Activated CD8-positive, alpha-beta memory T cell treated with anti-CD3 and anti-CD28 coated beads, Interleukin-2, amount 50 U/mL, for 1 hour (primary cell): ENCODE results near the gene MDM1.

Source experiments
- DNase-seq: peaks from one replicate; pipeline ENCODE4 v3.0.0-alpha.2; 2020; ENCODE audit errors: extremely low read depth

Gene MDM1

DNA sequence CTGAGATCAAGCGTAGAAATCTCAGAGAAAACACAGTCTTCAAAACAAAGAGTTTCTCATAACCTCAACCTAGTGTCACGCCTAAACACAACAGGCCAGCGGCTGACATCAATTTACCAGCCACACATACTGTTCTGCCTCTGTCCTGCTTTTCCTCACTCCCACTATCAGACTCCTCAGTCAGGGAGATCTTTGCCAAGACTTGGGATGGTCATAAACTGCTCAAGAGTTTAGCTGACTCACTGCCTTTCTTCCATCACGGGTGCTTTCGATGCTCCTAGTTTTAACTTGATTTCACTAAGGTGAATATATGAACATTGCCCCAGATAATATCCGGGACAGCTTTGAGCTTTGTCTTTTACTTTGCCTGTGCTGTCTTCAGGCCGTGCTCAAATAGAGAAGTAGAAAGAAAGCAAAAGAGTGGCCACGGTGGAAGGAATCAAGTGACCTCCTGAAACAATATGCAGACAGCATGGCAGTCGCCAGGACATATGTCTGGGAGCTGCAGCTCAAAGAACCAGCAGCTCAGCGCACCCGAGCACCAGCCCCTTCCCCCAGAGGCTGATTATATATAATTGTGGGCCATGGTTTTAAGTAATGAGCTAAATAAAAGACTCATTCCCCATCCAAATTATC is 12.1 kb downstream of the MDM1 start:
- no peak for DNase-seq

DNA sequence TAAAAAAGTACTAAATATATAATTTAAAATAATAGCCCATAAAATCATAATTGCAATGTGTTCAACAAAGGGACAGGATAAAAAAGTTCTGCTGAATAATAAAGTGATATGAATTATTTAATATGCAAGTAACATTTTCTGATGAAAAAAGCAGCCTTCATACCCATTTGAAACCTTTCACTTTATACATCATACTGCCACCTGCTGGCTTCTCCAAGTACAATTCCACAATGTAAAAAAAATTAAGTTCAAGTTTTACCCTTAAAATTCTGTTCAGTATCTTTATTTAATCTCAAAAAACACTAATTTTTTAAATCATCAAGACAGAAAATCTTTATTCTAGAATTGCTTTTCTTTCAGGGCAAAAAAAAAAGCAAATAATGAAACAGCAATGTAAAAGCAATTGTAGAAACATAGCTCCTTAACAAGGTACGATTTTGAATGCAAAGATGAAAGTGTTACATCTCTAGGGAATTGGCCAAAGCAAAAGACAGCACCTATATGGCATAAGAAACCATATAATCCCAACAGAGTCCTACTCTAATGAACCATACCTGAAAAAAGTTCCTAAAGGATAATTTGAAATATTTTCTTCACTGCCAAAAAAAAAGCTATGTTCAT is 15.0 kb downstream of the MDM1 start:
- peak; percentile 11 for DNase-seq

DNA sequence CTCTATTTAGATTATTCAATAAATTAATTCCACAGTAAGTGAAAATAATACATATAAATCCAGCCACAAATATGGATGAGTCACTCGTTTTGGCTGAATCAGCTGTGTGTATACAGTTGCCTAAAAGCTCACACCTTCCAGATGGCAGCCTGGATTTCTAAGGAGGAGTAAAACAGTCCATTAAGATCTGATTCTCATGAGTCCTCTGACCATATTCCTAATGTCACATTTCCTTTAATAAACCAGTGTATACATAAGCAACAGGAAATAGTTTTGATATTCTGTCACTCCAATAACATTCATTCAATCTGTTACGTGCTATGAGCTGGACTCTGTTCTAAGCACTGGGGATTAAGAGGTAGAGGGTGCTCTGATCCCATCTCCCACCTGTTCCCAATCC is 21.8 kb downstream of the MDM1 start:
- DNase-seq: no peak

DNA sequence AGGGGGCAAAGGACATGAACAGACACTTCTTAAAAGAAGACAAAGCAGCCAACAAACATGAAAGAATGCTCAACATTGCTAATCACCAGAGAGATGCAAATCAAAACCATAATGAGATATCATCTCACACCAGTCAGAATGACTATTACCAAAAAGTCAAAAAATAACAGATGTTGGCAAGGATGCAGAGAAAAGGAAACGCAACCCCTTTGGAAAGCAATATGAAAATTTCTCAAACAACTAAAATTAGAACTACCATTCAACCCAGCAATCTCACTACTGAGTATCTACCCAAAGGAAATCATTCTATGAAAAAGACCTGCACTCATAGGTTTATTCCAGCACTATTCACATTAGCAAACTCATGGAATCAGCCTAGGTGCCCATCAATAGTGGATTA is 25.6 kb downstream of the MDM1 start:
- DNase-seq: no peak

DNA sequence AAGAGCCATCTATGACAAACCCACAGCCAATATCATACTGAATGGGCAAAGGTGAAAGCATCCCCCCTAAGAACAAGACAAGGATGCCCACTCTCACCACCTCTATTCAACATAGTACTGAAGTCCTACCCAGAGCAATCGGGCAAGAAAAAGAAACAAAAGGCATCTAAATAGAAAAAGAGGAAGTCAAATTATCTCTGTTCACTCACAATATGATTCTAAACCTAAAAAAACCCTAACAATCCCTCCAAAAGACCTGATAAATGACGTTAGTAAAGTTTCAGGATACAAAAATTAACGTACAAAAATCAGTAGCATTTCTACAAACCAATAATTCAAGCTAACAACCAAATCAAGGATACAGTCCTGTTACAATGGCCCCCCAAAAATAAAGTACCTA is 26.9 kb downstream of the MDM1 start:
- DNase-seq: no peak

DNA sequence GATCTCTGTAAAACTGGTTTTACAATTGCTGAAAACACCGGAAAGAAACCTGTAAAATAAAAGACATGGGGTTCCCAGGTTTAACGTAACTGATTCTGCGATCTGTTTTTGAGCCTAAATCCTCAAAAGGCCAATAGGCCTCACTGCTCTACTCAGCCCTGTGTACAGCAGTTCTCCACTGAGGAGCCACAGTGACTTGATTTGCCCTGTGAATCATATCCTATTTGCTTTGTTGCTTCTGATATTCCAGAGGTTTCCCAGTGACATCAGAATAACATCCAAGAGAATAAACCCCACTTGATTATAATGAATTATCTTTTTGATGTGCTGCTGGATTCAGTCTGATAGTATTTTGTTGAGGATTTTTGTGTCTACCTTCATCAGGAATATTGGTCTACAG is 27.5 kb downstream of the MDM1 start:
- DNase-seq: no peak

DNA sequence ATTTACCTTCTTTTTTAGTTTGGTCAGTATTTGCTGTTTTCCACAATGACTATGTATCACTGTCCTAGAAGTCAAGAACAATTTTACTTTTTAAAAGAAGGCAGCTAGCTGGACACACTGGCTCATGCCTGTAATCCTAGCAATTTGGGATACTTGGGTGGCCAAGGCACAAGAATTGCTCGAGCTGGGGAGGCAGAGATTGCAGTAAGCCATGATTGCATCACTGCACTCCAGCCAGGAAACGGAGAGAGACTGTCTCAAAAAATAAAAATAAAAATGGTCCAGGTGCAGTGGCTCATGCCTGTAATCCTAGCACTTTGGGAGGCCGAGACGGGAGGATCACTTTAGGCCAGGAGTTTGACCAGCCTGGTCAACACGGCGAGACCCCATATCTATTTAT is 28.3 kb downstream of the MDM1 start:
- DNase-seq: no peak

DNA sequence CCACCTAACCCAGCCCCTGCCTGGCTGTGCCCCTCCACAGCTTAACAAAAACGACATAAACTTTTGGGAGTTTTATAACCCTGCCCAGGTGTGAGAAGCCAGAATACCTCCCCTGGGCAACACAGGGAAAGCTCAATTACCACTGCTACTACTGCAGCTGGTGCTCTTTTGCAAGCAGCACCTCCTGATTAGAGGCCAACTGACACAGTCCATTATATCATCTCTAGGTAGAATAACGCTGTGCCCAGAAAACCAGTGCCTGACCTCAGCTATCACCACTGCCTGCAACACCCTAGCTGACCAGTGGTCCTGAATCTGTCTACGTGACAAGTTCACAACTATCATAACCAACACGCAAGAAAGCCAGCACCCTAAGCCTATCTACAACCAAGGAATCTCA is 34.2 kb downstream of the MDM1 start:
- DNase-seq: no peak

DNA sequence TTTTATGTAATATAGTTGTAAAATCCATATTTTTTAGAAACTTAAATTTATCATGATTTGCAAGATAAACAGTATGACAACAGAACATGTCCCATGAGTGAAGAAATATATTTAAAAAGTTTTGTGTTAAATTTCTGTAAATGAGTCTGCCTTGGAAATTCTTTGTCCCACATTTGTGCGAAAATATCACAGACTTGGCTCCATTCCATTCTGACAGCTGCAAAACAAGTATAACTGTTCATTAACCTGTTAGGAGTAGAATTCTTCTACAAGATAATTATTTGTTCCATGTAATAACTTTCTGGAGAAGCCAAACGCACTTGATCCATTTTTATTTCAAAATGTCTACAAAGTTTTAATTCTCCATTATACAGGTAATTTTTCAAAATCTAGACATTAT is 37.9 kb downstream of the MDM1 start:
- no peak for DNase-seq

DNA sequence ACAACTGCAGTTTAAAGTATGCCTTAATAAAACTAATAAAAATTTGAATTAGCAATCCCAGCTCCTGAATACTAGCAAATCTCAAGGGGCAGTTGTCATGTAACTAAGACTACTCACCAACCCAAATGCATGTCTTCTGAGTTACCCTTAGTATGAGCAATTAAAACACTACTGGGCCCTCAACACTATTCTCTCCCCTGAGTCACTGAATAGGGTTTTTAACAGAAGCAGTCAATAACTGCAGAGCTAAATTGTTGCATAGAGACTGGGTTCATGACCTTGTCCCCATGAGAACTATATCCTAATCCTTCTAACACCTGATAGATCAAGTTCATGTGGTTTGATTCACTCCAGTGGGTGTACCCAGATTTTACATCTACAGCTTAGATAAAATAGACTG is 38.8 kb downstream of the MDM1 start:
- no peak for DNase-seq

DNA sequence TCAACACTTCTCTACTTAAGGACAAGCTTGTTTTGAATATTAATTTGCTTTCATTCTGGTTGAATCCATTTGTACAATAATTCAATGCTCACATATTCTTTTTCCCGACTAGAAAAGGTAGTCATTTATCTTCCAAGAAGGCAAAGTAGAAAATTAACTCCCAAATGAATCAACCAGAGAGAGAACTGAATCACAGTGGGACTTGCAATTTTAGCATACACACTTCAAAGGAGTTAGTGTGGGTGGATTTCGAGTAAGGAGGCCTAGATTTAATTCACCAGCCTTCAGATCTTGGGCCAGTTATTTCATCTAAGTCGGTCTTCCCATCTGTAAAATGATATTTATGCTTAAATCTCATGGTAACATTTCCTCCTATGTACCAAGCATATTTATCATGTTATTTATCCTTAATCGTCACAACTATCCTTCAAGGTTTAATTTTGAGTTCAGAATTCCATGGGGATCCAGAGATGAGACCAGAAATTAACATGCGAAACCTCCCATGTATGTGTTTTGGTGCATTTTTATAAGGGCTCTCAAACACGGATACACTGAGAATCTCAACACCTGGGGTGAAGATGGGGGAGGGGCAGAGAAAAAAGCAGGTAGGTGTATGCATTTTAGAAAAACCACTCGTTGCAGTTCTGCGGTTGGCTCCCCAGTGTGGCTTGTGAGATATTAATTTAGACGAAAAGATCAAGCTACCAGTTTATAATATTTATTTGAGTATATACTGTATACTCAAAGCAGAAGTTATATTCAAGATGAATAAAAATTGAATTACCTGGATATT is 39.8 kb downstream of the MDM1 start:
- no peak for DNase-seq

DNA sequence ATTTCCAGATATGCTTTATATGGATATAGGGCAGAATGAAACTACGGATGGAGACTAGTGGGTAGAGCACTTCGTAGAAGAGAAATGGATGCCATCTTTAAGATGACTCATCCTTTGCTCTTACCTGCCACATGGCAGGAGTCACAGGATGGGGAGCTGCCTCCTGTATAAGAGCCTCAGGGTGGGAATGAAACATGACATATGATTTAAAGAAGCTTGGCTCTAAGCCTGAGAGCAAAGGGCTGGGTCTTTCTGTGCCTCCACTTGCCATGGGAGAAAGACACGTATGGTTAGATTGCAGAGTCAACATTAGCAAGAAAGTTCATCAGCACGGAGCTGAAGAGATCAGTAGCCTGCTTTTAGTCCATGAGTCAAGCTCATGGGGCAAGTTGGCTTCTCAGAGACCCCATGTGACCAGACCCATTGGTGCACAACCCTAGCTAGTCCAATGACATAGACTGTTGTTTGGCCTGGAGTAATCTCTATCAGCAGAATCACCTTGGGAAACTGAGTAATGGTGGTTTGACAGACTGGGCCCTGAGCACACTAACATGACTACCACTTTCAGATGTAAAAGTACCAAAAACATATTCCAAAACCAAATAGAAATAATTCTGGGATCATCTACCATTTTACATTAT is 40.6 kb downstream of the MDM1 start:
- no peak for DNase-seq

DNA sequence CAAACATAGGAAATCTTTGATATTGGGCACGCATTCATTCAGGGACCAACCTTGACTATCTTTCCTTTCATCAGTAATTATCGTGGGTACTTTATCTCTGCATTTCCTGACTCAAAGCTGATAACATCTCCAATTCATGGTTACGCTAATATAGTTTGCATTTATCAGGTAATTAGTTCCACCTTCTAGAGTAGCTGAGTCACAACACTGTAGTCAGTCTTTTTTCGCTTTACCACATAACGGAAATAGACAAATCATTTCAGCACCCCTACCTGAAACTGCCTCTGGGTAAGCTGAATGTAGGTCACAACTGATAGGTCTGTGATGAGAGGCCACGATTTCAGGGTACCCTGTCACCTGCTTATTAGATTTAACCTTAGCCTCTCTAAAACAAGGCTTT is 42.0 kb downstream of the MDM1 start:
- DNase-seq: peak; percentile 3

DNA sequence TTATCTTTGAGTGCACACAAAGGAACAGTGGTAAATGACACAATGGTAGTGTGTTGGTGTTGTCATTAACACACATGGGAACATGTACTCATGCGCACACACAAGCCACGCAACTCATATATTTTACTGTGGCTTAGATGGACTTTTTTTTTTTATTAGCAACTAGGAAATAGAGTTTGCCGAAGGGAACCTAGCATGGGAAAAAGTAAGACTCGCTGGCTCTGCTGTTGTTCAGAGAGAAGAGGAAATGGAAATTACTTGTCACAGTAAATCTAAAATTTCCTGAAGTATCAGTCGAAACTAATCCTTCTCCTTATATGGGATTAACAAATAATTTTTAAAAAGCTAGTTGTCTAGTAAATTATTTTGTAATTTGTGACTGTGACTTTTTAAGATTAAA is 45.1 kb downstream of the MDM1 start:
- no peak for DNase-seq

DNA sequence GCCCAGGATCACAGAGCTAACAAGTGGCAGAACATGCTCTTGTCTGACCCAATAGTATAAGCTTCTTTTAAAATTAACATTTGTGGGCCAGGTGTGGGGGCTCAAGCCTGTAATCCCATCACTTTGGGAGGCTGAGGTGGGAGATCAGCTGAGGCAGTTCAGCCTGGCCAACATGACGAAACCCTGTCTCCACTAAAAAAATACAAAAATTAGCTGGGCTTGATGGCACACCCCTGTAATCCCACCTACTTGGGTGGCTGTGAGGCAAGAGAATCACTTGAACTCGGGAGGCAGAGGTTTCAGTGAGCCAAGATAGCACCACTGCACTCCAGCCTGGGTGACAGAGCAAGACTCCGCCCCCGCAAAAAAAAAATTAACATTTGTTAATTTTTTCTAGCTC is 45.8 kb downstream of the MDM1 start:
- no peak for DNase-seq

DNA sequence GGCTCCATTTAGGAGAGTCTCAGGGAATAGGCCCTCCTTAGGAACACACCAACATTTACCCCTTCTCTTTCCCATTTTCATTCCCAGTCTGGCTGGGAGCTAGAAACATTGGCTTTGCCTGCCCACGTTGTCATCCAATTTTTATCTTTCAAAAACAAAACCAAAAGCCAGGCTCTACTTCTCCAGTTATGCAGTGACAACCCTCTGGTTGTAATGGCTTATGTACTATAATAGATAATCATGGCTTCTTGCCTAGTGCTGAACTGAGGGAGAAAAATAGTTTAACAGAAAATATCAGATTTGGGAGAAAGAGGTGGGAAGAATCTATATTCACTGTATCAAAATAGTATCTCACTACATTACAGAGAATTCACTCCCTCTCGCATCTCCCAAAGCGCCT is 46.6 kb downstream of the MDM1 start:
- no peak for DNase-seq

DNA sequence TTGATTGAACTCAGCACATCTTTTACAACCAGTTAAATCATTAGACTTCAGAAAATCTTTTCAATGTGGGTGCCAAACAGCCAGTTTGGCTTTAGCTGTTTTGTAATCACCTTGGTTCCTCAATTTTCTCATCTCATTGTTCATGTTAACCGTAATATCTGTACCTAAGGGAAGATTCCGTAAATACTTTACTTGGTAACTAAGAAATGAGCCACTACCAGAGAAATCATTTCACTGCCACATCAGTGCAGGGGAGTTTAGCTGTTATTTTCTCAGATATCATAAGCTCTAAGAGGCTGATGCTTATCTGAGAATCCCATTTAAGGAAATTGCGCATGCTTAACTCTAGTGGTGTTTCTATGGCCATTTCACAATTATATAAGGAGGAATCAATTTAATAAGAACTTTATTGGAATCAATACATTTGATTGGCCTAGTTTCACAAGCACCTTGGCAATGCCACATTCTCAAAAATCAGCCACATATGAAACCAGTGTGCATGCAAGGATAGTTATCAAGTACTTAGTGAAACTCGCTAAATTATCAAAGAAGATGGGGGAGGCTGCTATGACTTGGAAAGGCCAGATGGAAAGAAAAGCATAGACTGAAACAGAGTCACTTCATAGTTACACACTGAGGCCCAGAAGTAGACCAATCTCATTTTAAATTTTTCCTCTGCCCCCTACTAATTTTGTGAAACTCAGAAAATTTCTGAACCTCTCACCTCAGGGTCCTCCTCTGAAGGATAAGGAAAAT is 50.7 kb downstream of the MDM1 start:
- no peak for DNase-seq

DNA sequence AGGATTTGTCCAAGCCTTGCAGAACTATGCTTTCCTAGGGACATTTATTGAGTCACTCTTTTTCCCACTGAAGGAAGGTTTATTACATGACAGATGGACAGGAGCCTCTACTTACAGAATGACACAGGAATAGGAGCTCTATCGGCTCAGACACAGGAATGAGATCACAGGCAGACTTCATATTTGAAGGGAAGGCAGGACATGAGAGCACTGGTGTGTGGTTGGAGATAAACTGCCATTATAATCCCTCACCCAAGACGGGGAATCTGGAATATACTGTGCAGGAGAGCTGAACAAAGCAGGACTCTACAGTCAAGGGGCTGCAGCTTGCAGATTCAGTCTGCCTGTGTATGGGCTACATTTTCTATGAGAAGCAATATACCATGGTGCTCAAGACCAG is 51.9 kb downstream of the MDM1 start:
- no peak for DNase-seq

DNA sequence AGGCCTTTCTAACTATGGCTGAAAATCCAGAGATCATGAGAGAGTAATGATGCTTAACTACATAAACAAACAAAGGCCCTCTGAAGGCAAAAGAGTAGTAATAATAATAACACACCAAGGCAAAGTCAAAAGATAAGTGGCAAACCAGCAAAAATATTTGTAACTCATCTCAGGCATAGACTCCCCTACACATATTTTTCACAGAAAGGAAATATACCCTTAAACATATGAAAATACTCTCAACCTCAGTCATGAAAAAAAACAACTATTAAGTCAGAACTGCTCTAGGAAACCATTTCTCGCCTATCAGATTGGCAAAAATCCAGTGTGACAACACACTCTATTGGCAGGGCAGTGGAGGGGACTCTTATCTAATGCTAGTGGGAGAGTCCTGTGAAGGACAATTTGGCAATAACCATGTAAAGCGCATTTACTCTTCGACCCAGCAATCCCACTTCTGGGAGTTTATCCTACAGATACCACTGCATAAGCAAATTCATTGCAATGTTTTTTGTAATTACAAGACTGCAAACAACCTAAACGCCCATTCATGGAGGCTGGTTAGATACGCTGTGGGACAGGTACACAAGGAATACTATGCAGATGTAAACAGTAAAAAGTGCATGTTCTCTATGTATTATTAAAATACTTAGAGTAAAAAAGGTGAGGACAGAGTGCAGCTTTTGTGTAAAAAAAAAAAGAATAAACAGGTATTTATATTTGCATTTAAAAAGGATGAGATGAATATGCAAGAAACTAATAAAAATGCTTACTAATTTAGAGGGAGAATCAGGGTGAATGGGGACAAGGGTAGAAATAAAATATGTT is 52.7 kb downstream of the MDM1 start:
- DNase-seq: no peak

DNA sequence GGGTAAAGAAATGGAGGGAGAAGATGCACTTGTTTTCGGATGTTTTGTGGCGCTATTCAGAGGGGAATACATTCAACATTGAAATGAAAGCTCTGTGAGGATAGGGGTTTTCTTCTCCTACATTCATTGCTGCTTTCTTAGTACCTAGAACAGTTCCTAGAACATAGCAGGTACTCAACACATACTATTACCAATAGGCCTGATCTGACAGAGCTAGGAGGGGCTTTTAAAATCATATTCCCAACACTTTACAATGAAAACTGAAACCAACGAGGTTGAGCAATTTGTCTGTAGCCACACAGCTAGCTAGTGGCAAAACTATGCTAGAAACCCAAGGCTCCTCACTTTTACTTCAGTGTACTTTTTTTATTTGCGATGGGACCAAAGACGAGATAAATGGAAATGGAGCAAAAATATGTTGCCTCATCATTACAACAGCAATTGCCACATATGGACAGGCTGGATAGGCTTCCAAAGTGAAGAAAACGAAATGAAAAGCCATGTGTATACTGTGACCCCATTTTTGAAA is 55.7 kb downstream of the MDM1 start:
- DNase-seq: no peak

DNA sequence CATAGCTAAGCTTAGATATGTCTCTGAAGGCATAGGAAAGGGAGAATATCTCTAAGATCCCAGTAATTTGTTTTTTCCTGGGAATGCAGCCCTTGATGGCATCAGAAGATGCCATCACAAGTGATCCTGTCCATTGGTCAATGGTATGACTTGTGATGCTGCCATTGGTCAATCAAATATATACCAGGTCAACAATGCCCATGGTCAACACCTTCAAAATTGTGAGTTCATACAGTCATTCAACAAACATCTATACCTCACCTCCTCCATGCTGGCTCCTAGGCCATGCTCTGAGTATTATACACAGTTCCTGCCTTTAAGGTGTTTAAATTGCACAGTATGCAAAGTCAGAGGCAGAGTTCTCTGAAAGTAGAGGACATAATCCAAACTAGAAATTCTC is 59.4 kb downstream of the MDM1 start:
- DNase-seq: no peak
